Posterior cingulate gyrus (tissue), 11 donors: Measurements from ENCODE around the gene ASXL1.
"Not testable (repeated sequence)": the region's sequence is repeated elsewhere in the genome, so short reads cannot be mapped to it uniquely, and the experiment has no call there.

Experiments used
- DNase-seq, 10 donors: peaks; one replicate each; pipeline versions ENCODE4 v3.0.0 to v3.0.0-alpha.2; 2020 to 2021; ENCODE audit warnings: mixed read lengths in 3 of 10
- intact Hi-C: fragments of 100-400 bp; cut with DNase I; formaldehyde crosslinking; loops from one replicate; pipeline ENCODE4 v1.15.1; 2023

ASXL1 gene

GRCh38 chr20:32333988-32334885, 23.9 kb upstream of the ASXL1 start:
- peak in 5 of 10 donors; percentile 13 to 89 (median 53) for DNase-seq
- intact Hi-C loops, result no loop called here

GRCh38 chr20:32336918-32337347, 21.2 kb upstream of the ASXL1 start:
- DNase-seq, result no peak
- intact Hi-C loops, result loop anchor here (5.0 kb wide), 1 partner anchor 115 kb away; no protein-coding TSS in a partner anchor

- DNase-seq, result no peak
- intact Hi-C loops, result loop anchor here (5.0 kb wide), 1 partner anchor 114 kb away; no protein-coding TSS in a partner anchor
Measured at GRCh38 chr20:32337937-32338661, 20.0 kb upstream of the ASXL1 start.

- DNase-seq, result peak in 1 of 10 donors; percentile 42
- intact Hi-C loops, result loop anchor here (5.0 kb wide), 1 partner anchor 114 kb away; no protein-coding TSS in a partner anchor
Measured at GRCh38 chr20:32338665-32339064, 19.5 kb upstream of the ASXL1 start.

- DNase-seq, result peak in 1 of 10 donors; percentile 56
- intact Hi-C loops, result loop anchor here (5.0 kb wide), 1 partner anchor 113 kb away; no protein-coding TSS in a partner anchor
Measured at GRCh38 chr20:32339116-32339515, 19.0 kb upstream of the ASXL1 start.

GRCh38 chr20:32341053-32341452, 17.1 kb upstream of the ASXL1 start:
- intact Hi-C loops, DNase-seq: not testable (repeated sequence)

- DNase-seq, result no peak
- intact Hi-C loops, result no loop called here
Measured at GRCh38 chr20:32343439-32343838, 14.7 kb upstream of the ASXL1 start.

- intact Hi-C loops, result no loop called here
- peak in 1 of 10 donors; percentile 33 for DNase-seq
Measured at GRCh38 chr20:32344835-32345506, 13.2 kb upstream of the ASXL1 start.

GRCh38 chr20:32348207-32348606, 9.9 kb upstream of the ASXL1 start:
- DNase-seq, result no peak
- intact Hi-C loops, result no loop called here

GRCh38 chr20:32350421-32350820, 7.7 kb upstream of the ASXL1 start:
- no peak for DNase-seq
- intact Hi-C loops, result no loop called here

- DNase-seq, result no peak
- intact Hi-C loops, result no loop called here
Measured at GRCh38 chr20:32352121-32352720, 5.9 kb upstream of the ASXL1 start.

GRCh38 chr20:32353848-32354496, 4.2 kb upstream of the ASXL1 start:
- DNase-seq, result no peak
- intact Hi-C loops, result no loop called here

GRCh38 chr20:32354592-32355416, 3.3 kb upstream of the ASXL1 start:
- intact Hi-C loops, result loop anchor here (5.0 kb wide), 1 partner anchor 148 kb away; the partner anchor contains the start of genes PLAGL2 and POFUT1
- no peak for DNase-seq

GRCh38 chr20:32355417-32355841, 2.7 kb upstream of the ASXL1 start:
- intact Hi-C loops, result loop anchor here (5.0 kb wide), 1 partner anchor 148 kb away; the partner anchor contains the start of genes PLAGL2 and POFUT1

GRCh38 chr20:32355907-32356621, 2.1 kb upstream of the ASXL1 start:
- DNase-seq, result not testable (repeated sequence)
- intact Hi-C loops, result loop anchor here (5.0 kb wide), 1 partner anchor 149 kb away; the partner anchor contains the start of genes PLAGL2 and POFUT1

More at GRCh38 chr20:32355417-32355841, 2.7 kb upstream of the ASXL1 start:
- no peak for DNase-seq

- intact Hi-C loops, result loop anchor here (5.0 kb wide), 1 partner anchor 149 kb away; the partner anchor contains the start of genes PLAGL2 and POFUT1
- no peak for DNase-seq
Measured at GRCh38 chr20:32356622-32357374, 1.3 kb upstream of the ASXL1 start.

- DNase-seq, result no peak
- intact Hi-C loops, result loop anchor here (5.0 kb wide), 1 partner anchor 150 kb away; the partner anchor contains the start of genes PLAGL2 and POFUT1
Measured at GRCh38 chr20:32357375-32357868, 709 bp upstream of the ASXL1 start.
